ENCODE data around the gene TMEM186. TPM values are rescaled to one million over a fixed set of nuclear protein-coding genes. Genes with fewer than 3 reads are reported as not detected.

TMEM186 gene
- total RNA-seq, result 4.8 and 4.9 TPM in 2 replicates

GRCh38 chr16:8797364-8798173, at the start of gene TMEM186, which contains the start of gene PMM2:
TSS of gene TMEM186 (minus strand) at chr16:8797639. CDS start at chr16:8797614, 25 bp downstream.
TSS of gene PMM2 (plus strand) at chr16:8797839. CDS start at chr16:8797883, 44 bp downstream.

Other genes starting within 250 kb of the TMEM186 start
- gene TMEM114, start 207.1 kb downstream of the TMEM186 start, total RNA-seq, result not detected in 2 replicates
- 22.0 and 26.1 TPM in 2 replicates for gene METTL22, start 175.9 kb downstream of the TMEM186 start, total RNA-seq
- gene ABAT, start 123.0 kb downstream of the TMEM186 start, total RNA-seq, result 4.6 and 5.5 TPM in 2 replicates
- 24.9 and 27.3 TPM in 2 replicates for gene PMM2, start 200 bp upstream of the TMEM186 start, total RNA-seq
- 190 and 203 TPM in 2 replicates for gene CARHSP1, start 71.4 kb upstream of the TMEM186 start, total RNA-seq
- not detected in 2 replicates for gene LITAFD, start 84.7 kb upstream of the TMEM186 start, total RNA-seq
- 40.2 and 59.4 TPM in 2 replicates for gene USP7, start 166.3 kb upstream of the TMEM186 start, total RNA-seq

Data from smooth muscle cell of bladder (primary cell).